MG63 (cell line): ENCODE measurements around the gene MED12L. TPM values are rescaled to one million over a fixed set of nuclear protein-coding genes. Genes with fewer than 3 reads are reported as not detected.
A peak's percentile ranks its signal among the peaks of the same experiment; 100 is the strongest.
"Not testable (repeated sequence)": the region's sequence is repeated elsewhere in the genome, so short reads cannot be mapped to it uniquely, and the experiment has no call there.

Experiments used
- DNase-seq: peaks from one replicate; pipeline ENCODE4 v3.0.0-alpha.2; 2020
- H3K27me3 ChIP-seq: fragments of 250-450 bp; sonication (Bioruptor Pico); 2 replicates; pipeline ENCODE4 v1.5.1; 2020; ENCODE audit warnings: mild to moderate bottlenecking, moderate library complexity
- H3K36me3 ChIP-seq: fragments of 250-450 bp; sonication (Bioruptor Pico); 2 replicates; pipeline ENCODE4 v1.5.1; 2020; ENCODE audit warnings: mild to moderate bottlenecking, moderate library complexity
- H3K4me3 ChIP-seq: fragments of 250-450 bp; sonication (Bioruptor Pico); 2 replicates; pipeline ENCODE4 v1.5.1; 2020; ENCODE audit warnings: mild to moderate bottlenecking, moderate library complexity
- H3K9me3 ChIP-seq: fragments of 250-450 bp; sonication (Bioruptor Pico); 2 replicates; pipeline ENCODE4 v1.5.1; 2020; ENCODE audit warnings: mild to moderate bottlenecking, moderate library complexity
- total RNA-seq: library from RNA; depleted of rRNA; stranded (reverse); fragments of >200 nt; shearing (Covaris generic); gene quantifications from 2 replicates; pipeline ENCODE4 v1.2.3, GENCODE V29; 2014; ENCODE audit warnings: low replicate concordance

MED12L gene
- total RNA-seq, 1 experiment from 2014 or later: not detected

- Histone ChIP-seq H3K27me3 (no peaks in the 10 kb centered on the region), H3K4me3 (no peak overlapping the region), H3K36me3 (no peaks in the 10 kb centered on the region), H3K9me3 (no peaks in the 10 kb centered on the region)
- DNase-seq: peak; percentile 58
These were observed 142.6 kb downstream of the MED12L start for GRCh38 chr3:151227807-151228665.

- no peak for DNase-seq
- Histone ChIP-seq H3K36me3 (no peaks in the 10 kb centered on the region), H3K9me3 (no peaks in the 10 kb centered on the region), H3K27me3 (no peaks in the 10 kb centered on the region), H3K4me3 (no peak overlapping the region)
These were observed 143.2 kb downstream of the MED12L start for GRCh38 chr3:151228666-151229040.

GRCh38 chr3:151230646-151231045 is 145.2 kb downstream of the MED12L start:
- DNase-seq: no peak
- H3K36me3 ChIP-seq: no peaks in the 10 kb centered on the region
- no peaks in the 10 kb centered on the region for H3K9me3 ChIP-seq
- no peaks in the 10 kb centered on the region for H3K27me3 ChIP-seq
- H3K4me3 ChIP-seq: no peak overlapping the region

- H3K4me3 ChIP-seq, H3K27me3 ChIP-seq, DNase-seq, H3K9me3 ChIP-seq, H3K36me3 ChIP-seq: not testable (repeated sequence)
These were observed 146.9 kb downstream of the MED12L start for GRCh38 chr3:151232403-151232802.

GRCh38 chr3:151232991-151233390 is 147.5 kb downstream of the MED12L start:
- no peaks in the 10 kb centered on the region for H3K36me3 ChIP-seq
- no peak for DNase-seq
- no peaks in the 10 kb centered on the region for H3K27me3 ChIP-seq
- no peaks in the 10 kb centered on the region for H3K9me3 ChIP-seq
- H3K4me3 ChIP-seq: no peak overlapping the region

- DNase-seq: no peak
- Histone ChIP-seq H3K36me3 (no peaks in the 10 kb centered on the region), H3K4me3 (no peak overlapping the region), H3K27me3 (no peaks in the 10 kb centered on the region), H3K9me3 (no peaks in the 10 kb centered on the region)
These were observed 149.4 kb downstream of the MED12L start for GRCh38 chr3:151234825-151235224.

- H3K36me3 ChIP-seq: no peaks in the 10 kb centered on the region
These were observed 150.9 kb downstream of the MED12L start for GRCh38 chr3:151236316-151236715.

GRCh38 chr3:151236736-151237135 is 151.3 kb downstream of the MED12L start:
- Histone ChIP-seq H3K36me3 (no peaks in the 10 kb centered on the region), H3K27me3 (no peaks in the 10 kb centered on the region), H3K9me3 (no peaks in the 10 kb centered on the region), H3K4me3 (no peak overlapping the region)
- DNase-seq: no peak

More at GRCh38 chr3:151236316-151236715, 150.9 kb downstream of the MED12L start:
- no peak overlapping the region for H3K4me3 ChIP-seq
- no peaks in the 10 kb centered on the region for H3K9me3 ChIP-seq
- no peaks in the 10 kb centered on the region for H3K27me3 ChIP-seq
- no peak for DNase-seq

- not testable (repeated sequence) for DNase-seq, H3K27me3 ChIP-seq, H3K9me3 ChIP-seq, H3K4me3 ChIP-seq, H3K36me3 ChIP-seq
These were observed 156.5 kb downstream of the MED12L start for GRCh38 chr3:151242006-151242405.

- no peak for DNase-seq
- H3K4me3 ChIP-seq: no peak overlapping the region
- no peaks in the 10 kb centered on the region for H3K9me3 ChIP-seq
- no peaks in the 10 kb centered on the region for H3K36me3 ChIP-seq
- peaks cover 9% of the 10 kb centered on the region for H3K27me3 ChIP-seq
These were observed 163.4 kb downstream of the MED12L start for GRCh38 chr3:151248772-151249337.

- no peak for DNase-seq
- no peak overlapping the region for H3K4me3 ChIP-seq
- H3K36me3 ChIP-seq: no peaks in the 10 kb centered on the region
These were observed 171.3 kb downstream of the MED12L start for GRCh38 chr3:151256749-151257148.

GRCh38 chr3:151259664-151260063 is 174.2 kb downstream of the MED12L start:
- Histone ChIP-seq H3K27me3 (peaks cover 16% of the 10 kb centered on the region), H3K4me3 (no peak overlapping the region), H3K9me3 (no peaks in the 10 kb centered on the region), H3K36me3 (no peaks in the 10 kb centered on the region)
- DNase-seq: no peak

More at GRCh38 chr3:151256749-151257148, 171.3 kb downstream of the MED12L start:
- H3K27me3 ChIP-seq: peaks cover 21% of the 10 kb centered on the region
- H3K9me3 ChIP-seq: no peaks in the 10 kb centered on the region

- no peak overlapping the region for H3K4me3 ChIP-seq
- H3K9me3 ChIP-seq: no peaks in the 10 kb centered on the region
- no peak for DNase-seq
- H3K27me3 ChIP-seq: peaks cover 4% of the 10 kb centered on the region
- no peaks in the 10 kb centered on the region for H3K36me3 ChIP-seq
These were observed 177.5 kb downstream of the MED12L start for GRCh38 chr3:151262871-151263525.

- no peaks in the 10 kb centered on the region for H3K36me3 ChIP-seq
- H3K9me3 ChIP-seq: no peaks in the 10 kb centered on the region
- peaks cover 2% of the 10 kb centered on the region; the same call in 1 of the 2 replicates for H3K27me3 ChIP-seq
- no peak for DNase-seq
- H3K4me3 ChIP-seq: no peak overlapping the region
These were observed 179.1 kb downstream of the MED12L start for GRCh38 chr3:151264605-151265004.

GRCh38 chr3:151265166-151265565 is 179.7 kb downstream of the MED12L start:
- Histone ChIP-seq H3K36me3 (no peaks in the 10 kb centered on the region), H3K27me3 (peaks cover under 1% of the 10 kb centered on the region; the same call in 1 of the 2 replicates), H3K9me3 (no peaks in the 10 kb centered on the region), H3K4me3 (no peak overlapping the region)
- DNase-seq: no peak

GRCh38 chr3:151265866-151266265 is 180.4 kb downstream of the MED12L start:
- no peaks in the 10 kb centered on the region for H3K9me3 ChIP-seq
- no peaks in the 10 kb centered on the region for H3K36me3 ChIP-seq

GRCh38 chr3:151267066-151267465 is 181.6 kb downstream of the MED12L start:
- Histone ChIP-seq H3K4me3 (no peak overlapping the region), H3K27me3 (peaks cover 6% of the 10 kb centered on the region; the same call in 1 of the 2 replicates), H3K9me3 (no peaks in the 10 kb centered on the region), H3K36me3 (no peaks in the 10 kb centered on the region)
- no peak for DNase-seq

More at GRCh38 chr3:151265866-151266265, 180.4 kb downstream of the MED12L start:
- H3K27me3 ChIP-seq: peaks cover 6% of the 10 kb centered on the region; the same call in 1 of the 2 replicates
- H3K4me3 ChIP-seq: no peak overlapping the region
- no peak for DNase-seq
